Measurements from ENCODE around the gene CEP104. TPM values are rescaled to one million over a fixed set of nuclear protein-coding genes. Genes with fewer than 3 reads are reported as not detected.

CEP104 gene
- polyA plus RNA-seq, 1 donor from 2014 or later = 8.1 TPM

DNA sequence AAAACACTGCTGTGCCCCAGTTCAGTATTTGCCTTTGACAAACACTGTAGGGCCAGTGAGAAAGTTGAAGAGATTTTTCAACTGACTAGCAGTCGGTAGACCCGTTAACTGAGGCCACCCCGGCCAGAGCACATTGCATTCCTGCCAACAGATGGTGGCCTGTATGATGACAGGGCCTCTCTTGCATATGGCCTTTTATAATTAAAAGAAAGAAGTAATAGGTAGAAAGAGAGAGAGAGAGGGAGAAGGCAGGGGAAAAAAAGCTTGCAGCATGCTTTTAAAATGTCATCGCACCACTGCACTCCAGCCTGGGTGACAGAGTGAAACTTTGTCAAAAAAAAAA, 47.8 kb upstream of the CEP104 start:
- Histone ChIP-seq H3K9me3 (ENCODE audit: low read length) (no peaks in the 10 kb centered on the region), H3K4me3 (ENCODE audit: low read length) (no peak overlapping the region), H3K9me2 (ENCODE audit: insufficient read depth, low read length) (no peaks in the 10 kb centered on the region), H3K79me2 (replicated peaks; ENCODE audit: insufficient read depth, low read length) (peaks cover 2% of the 10 kb centered on the region), H3F3A (ENCODE audit: insufficient read depth, low read length, poor library complexity, severe bottlenecking) (no peaks in the 10 kb centered on the region), H3K27me3 (ENCODE audit: insufficient read depth, low read depth, low read length) (no peaks in the 10 kb centered on the region), H3K36me3 (ENCODE audit: insufficient read depth, low read length) (no peaks in the 10 kb centered on the region), H2AFZ (ENCODE audit: low read depth, low read length) (no peak overlapping the region), H3K9ac (ENCODE audit: low read length) (no peak overlapping the region), H3K27ac (ENCODE audit: low read length) (no peak overlapping the region), H4K20me1 (ENCODE audit: insufficient read depth) (no peaks in the 10 kb centered on the region), H3K4me2 (ENCODE audit: low read length) (no peak overlapping the region)
- TF ChIP-seq RAD21 (conservative IDR thresholded peaks at IDR 0.05) = no peak
- no peak for TF ChIP-seq EZH2 (IDR thresholded peaks at IDR 0.05; ENCODE audit: borderline replicate concordance, insufficient read depth, low read length, poor library complexity, severe bottlenecking)
- TF ChIP-seq POLR2AphosphoS5 (IDR thresholded peaks at IDR 0.05) = no peak
- TF ChIP-seq, protein P1, sequence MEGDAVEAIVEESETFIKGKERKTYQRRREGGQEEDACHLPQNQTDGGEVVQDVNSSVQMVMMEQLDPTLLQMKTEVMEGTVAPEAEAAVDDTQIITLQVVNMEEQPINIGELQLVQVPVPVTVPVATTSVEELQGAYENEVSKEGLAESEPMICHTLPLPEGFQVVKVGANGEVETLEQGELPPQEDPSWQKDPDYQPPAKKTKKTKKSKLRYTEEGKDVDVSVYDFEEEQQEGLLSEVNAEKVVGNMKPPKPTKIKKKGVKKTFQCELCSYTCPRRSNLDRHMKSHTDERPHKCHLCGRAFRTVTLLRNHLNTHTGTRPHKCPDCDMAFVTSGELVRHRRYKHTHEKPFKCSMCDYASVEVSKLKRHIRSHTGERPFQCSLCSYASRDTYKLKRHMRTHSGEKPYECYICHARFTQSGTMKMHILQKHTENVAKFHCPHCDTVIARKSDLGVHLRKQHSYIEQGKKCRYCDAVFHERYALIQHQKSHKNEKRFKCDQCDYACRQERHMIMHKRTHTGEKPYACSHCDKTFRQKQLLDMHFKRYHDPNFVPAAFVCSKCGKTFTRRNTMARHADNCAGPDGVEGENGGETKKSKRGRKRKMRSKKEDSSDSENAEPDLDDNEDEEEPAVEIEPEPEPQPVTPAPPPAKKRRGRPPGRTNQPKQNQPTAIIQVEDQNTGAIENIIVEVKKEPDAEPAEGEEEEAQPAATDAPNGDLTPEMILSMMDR (IDR thresholded peaks at IDR 0.05; ENCODE audit: poor library complexity, severe bottlenecking) = no peak

DNA sequence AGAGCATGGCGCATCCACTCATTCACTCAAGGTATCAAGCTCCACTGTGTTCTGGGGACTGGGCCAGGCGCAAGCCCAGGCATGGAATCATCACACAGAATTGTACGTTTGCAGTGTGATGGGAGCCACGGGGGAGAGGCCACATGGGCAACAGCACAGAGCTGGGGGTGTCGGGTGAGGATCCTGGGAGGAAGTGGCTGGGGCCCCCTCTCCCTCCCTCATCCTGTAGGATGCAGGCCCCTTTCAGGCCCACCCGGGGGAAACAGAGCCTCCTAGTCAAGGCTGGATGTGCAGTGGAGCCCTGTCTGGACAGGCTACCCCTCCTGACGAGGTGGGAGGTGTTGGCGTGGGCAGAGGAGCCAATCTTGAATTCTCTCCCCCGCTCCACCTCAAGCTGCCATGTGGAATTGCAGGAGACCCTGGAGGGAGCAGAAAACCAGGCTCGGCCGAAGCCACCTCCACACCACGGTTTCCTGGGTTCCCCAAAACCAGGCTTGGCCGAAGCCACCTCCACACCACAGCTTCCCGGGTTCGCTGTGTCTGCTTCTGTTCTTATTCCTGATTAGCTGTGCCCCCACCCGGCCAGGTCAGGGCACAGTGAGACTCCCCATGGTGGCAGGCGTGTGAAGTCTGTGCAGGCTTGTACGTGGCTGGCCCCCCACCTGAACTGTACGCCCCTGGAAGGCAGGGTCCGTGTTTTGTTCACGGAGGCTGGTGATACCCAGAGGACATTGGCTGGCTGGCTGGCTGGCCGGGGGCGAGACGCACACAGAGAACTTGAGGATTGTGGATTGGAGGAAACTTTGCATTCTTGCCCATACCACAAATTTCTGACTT, 47.2 kb upstream of the CEP104 start:
- H3K79me2 ChIP-seq (replicated peaks; ENCODE audit: insufficient read depth, low read length) = peaks cover 8% of the 10 kb centered on the region
- no peak overlapping the region for H3K4me2 ChIP-seq (ENCODE audit: low read length)
- no peak overlapping the region for H3K4me3 ChIP-seq (ENCODE audit: low read length)
- H3K27me3 ChIP-seq (ENCODE audit: insufficient read depth, low read depth, low read length) = no peaks in the 10 kb centered on the region
- no peak overlapping the region for H3K9ac ChIP-seq (ENCODE audit: low read length)
- H3K9me2 ChIP-seq (ENCODE audit: insufficient read depth, low read length) = no peaks in the 10 kb centered on the region
- H3K9me3 ChIP-seq (ENCODE audit: low read length) = no peaks in the 10 kb centered on the region
- H3F3A ChIP-seq (ENCODE audit: insufficient read depth, low read length, poor library complexity, severe bottlenecking) = no peaks in the 10 kb centered on the region
- H2AFZ ChIP-seq (ENCODE audit: low read depth, low read length) = no peak overlapping the region
- H4K20me1 ChIP-seq (ENCODE audit: insufficient read depth) = no peaks in the 10 kb centered on the region
- no peaks in the 10 kb centered on the region for H3K36me3 ChIP-seq (ENCODE audit: insufficient read depth, low read length)
- TF ChIP-seq MXI1 (conservative IDR thresholded peaks at IDR 0.05; ENCODE audit: poor library complexity, severe bottlenecking) (no peak), TAF1 (IDR thresholded peaks at IDR 0.05; ENCODE audit: low read depth) (no peak), SMC3 (conservative IDR thresholded peaks at IDR 0.05; ENCODE audit: poor library complexity) (no peak), POLR2AphosphoS5 (IDR thresholded peaks at IDR 0.05) (no peak), RAD21 (conservative IDR thresholded peaks at IDR 0.05) (no peak), EP300 (conservative IDR thresholded peaks at IDR 0.05; ENCODE audit: poor library complexity, severe bottlenecking) (no peak), EZH2 (IDR thresholded peaks at IDR 0.05; ENCODE audit: borderline replicate concordance, insufficient read depth, low read length, poor library complexity, severe bottlenecking) (no peak)
- TF ChIP-seq, protein P2, sequence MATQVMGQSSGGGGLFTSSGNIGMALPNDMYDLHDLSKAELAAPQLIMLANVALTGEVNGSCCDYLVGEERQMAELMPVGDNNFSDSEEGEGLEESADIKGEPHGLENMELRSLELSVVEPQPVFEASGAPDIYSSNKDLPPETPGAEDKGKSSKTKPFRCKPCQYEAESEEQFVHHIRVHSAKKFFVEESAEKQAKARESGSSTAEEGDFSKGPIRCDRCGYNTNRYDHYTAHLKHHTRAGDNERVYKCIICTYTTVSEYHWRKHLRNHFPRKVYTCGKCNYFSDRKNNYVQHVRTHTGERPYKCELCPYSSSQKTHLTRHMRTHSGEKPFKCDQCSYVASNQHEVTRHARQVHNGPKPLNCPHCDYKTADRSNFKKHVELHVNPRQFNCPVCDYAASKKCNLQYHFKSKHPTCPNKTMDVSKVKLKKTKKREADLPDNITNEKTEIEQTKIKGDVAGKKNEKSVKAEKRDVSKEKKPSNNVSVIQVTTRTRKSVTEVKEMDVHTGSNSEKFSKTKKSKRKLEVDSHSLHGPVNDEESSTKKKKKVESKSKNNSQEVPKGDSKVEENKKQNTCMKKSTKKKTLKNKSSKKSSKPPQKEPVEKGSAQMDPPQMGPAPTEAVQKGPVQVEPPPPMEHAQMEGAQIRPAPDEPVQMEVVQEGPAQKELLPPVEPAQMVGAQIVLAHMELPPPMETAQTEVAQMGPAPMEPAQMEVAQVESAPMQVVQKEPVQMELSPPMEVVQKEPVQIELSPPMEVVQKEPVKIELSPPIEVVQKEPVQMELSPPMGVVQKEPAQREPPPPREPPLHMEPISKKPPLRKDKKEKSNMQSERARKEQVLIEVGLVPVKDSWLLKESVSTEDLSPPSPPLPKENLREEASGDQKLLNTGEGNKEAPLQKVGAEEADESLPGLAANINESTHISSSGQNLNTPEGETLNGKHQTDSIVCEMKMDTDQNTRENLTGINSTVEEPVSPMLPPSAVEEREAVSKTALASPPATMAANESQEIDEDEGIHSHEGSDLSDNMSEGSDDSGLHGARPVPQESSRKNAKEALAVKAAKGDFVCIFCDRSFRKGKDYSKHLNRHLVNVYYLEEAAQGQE (IDR thresholded peaks at IDR 0.05; ENCODE audit: borderline replicate concordance) = no peak
- TF ChIP-seq, protein P1 (IDR thresholded peaks at IDR 0.05; ENCODE audit: poor library complexity, severe bottlenecking) = no peak
- no peak overlapping the region for H3K27ac ChIP-seq (ENCODE audit: low read length)

All from neural cell (in vitro differentiated cells).